H1 (cell line): ENCODE data around the gene PAQR4. TPM values are rescaled to one million over a fixed set of nuclear protein-coding genes. Genes with fewer than 3 reads are reported as not detected.

Experiments used
- NRF1 ChIP-seq: IDR thresholded peaks from 2 replicates; pipeline ENCODE4 v1.6.1; 2011; ENCODE audit warnings: mild to moderate bottlenecking, low read depth, low read length, improper control_type of control experiment
- RXRA ChIP-seq: IDR thresholded peaks from 2 replicates; pipeline ENCODE4 v1.6.1; 2011; ENCODE audit warnings: low read depth, mild to moderate bottlenecking, low read length, moderate library complexity; ENCODE audit not compliant: insufficient read depth
- SIRT6 ChIP-seq: IDR thresholded peaks from one replicate; pipeline ENCODE4 v1.7.1; 2012; ENCODE audit warnings: low read length, inconsistent platforms
- polyA plus RNA-seq, 7 experiments: library from polyadenylated mRNA; depleted of rRNA in 3 of 7; stranded (reverse) in 5 of 7; unstranded in 2 of 7; fragments of >200 nt in 5 of 7; fragments of 200-250 nt in 2 of 7; gene quantifications; 1 replicate in 5 of 7; 2 replicates in 1 of 7; 4 replicates in 1 of 7; pipeline versions ENCODE4 v1.2.1 to v1.2.3, GENCODE V29; 2011 to 2013; ENCODE audit warnings: missing spikeins in 2 of 7, mixed read lengths in 2 of 7
- total RNA-seq: library from RNA; stranded (reverse); fragmentation: NEBNext Ultra II Directional; extraction: Animal tissue kit (Norgen Biotek cat#: 25700); gene quantifications from 2 replicates; pipeline ENCODE4 v1.2.1, GENCODE V29; 2021
- TF ChIP-seq, protein P1 (sequence below): fragments of 300-600 bp; sonication (generic); IDR thresholded peaks from 2 replicates; pipeline ENCODE4 v1.7.1; 2012; ENCODE audit warnings: low read length, moderate library complexity, mild to moderate bottlenecking, inconsistent platforms; ENCODE audit not compliant: insufficient replicate concordance

The PAQR4 gene
- total and polyA plus RNA-seq, 2 of the 8 experiments (the other 6 are each of a cell fraction or from before 2014, with no cell fraction given): 28.2 to 34.6 TPM

DNA sequence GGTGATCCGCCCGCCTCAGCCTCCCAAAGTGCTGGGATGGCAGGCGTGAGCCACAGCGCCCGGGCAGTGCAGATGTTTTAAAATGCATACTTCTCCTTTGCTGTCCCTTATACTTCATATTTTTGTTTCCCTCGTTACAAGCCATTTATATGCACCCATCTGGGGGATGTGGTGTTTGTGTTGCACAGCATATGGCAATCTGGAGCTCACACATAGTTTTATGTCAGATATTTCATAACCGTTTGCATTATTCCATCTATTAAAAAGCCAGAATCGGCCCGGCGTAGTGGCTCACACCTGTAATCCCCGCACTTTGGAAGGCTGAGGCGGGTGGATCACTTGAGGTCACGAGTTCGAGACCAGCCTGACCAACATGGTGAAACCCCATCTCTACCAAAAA, 45.7 kb upstream of the PAQR4 start (continued):
- TF ChIP-seq, protein P1, sequence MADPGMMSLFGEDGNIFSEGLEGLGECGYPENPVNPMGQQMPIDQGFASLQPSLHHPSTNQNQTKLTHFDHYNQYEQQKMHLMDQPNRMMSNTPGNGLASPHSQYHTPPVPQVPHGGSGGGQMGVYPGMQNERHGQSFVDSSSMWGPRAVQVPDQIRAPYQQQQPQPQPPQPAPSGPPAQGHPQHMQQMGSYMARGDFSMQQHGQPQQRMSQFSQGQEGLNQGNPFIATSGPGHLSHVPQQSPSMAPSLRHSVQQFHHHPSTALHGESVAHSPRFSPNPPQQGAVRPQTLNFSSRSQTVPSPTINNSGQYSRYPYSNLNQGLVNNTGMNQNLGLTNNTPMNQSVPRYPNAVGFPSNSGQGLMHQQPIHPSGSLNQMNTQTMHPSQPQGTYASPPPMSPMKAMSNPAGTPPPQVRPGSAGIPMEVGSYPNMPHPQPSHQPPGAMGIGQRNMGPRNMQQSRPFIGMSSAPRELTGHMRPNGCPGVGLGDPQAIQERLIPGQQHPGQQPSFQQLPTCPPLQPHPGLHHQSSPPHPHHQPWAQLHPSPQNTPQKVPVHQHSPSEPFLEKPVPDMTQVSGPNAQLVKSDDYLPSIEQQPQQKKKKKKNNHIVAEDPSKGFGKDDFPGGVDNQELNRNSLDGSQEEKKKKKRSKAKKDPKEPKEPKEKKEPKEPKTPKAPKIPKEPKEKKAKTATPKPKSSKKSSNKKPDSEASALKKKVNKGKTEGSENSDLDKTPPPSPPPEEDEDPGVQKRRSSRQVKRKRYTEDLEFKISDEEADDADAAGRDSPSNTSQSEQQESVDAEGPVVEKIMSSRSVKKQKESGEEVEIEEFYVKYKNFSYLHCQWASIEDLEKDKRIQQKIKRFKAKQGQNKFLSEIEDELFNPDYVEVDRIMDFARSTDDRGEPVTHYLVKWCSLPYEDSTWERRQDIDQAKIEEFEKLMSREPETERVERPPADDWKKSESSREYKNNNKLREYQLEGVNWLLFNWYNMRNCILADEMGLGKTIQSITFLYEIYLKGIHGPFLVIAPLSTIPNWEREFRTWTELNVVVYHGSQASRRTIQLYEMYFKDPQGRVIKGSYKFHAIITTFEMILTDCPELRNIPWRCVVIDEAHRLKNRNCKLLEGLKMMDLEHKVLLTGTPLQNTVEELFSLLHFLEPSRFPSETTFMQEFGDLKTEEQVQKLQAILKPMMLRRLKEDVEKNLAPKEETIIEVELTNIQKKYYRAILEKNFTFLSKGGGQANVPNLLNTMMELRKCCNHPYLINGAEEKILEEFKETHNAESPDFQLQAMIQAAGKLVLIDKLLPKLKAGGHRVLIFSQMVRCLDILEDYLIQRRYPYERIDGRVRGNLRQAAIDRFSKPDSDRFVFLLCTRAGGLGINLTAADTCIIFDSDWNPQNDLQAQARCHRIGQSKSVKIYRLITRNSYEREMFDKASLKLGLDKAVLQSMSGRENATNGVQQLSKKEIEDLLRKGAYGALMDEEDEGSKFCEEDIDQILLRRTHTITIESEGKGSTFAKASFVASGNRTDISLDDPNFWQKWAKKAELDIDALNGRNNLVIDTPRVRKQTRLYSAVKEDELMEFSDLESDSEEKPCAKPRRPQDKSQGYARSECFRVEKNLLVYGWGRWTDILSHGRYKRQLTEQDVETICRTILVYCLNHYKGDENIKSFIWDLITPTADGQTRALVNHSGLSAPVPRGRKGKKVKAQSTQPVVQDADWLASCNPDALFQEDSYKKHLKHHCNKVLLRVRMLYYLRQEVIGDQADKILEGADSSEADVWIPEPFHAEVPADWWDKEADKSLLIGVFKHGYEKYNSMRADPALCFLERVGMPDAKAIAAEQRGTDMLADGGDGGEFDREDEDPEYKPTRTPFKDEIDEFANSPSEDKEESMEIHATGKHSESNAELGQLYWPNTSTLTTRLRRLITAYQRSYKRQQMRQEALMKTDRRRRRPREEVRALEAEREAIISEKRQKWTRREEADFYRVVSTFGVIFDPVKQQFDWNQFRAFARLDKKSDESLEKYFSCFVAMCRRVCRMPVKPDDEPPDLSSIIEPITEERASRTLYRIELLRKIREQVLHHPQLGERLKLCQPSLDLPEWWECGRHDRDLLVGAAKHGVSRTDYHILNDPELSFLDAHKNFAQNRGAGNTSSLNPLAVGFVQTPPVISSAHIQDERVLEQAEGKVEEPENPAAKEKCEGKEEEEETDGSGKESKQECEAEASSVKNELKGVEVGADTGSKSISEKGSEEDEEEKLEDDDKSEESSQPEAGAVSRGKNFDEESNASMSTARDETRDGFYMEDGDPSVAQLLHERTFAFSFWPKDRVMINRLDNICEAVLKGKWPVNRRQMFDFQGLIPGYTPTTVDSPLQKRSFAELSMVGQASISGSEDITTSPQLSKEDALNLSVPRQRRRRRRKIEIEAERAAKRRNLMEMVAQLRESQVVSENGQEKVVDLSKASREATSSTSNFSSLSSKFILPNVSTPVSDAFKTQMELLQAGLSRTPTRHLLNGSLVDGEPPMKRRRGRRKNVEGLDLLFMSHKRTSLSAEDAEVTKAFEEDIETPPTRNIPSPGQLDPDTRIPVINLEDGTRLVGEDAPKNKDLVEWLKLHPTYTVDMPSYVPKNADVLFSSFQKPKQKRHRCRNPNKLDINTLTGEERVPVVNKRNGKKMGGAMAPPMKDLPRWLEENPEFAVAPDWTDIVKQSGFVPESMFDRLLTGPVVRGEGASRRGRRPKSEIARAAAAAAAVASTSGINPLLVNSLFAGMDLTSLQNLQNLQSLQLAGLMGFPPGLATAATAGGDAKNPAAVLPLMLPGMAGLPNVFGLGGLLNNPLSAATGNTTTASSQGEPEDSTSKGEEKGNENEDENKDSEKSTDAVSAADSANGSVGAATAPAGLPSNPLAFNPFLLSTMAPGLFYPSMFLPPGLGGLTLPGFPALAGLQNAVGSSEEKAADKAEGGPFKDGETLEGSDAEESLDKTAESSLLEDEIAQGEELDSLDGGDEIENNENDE: no peak
- TF ChIP-seq RXRA: no peak
- no peak for TF ChIP-seq SIRT6
- TF ChIP-seq NRF1: no peak
